Testis (tissue), 2 donors: ENCODE results near the gene AGBL4.

Experiments
- CTCF ChIP-seq, 3 experiments: fragments of 450-650 bp in 2 of 3; fragments of 200-600 bp in 1 of 3; sonication (generic) in 1 of 3; IDR thresholded peaks; one replicate each; pipeline ENCODE4 v1.5.1; 2016 to 2019; ENCODE audit warnings: antibody characterized with exemption in 3 of 3, mild to moderate bottlenecking in 2 of 3, moderate library complexity in 1 of 3
- POLR2A ChIP-seq: fragments of 450-650 bp; IDR thresholded peaks from one replicate; pipeline ENCODE4 v1.6.1; 2017; ENCODE audit warnings: antibody characterized with exemption, mild to moderate bottlenecking, moderate library complexity

GRCh38 chr1:48903291-48903690, 1120.5 kb downstream of the AGBL4 start:
- no peak for TF ChIP-seq CTCF (IDR thresholded peaks at IDR 0.05)
- TF ChIP-seq POLR2A, result no peak
